Frontal cortex (tissue), 4 donors: ENCODE results near the gene CAT. TPM values are rescaled to one million over a fixed set of nuclear protein-coding genes. Genes with fewer than 3 reads are reported as not detected.

Source experiments
- DNase-seq, 2 donors: peaks; one replicate each; pipeline ENCODE4 v3.0.0; 2012; ENCODE audit warnings: low spot score in 2 of 2
- FAIRE-seq: peaks from 2 replicates; lab custom pipeline; 2012; peaks lifted over from hg19 to GRCh38; lab: Jason Lieb, UNC
- total RNA-seq: library from RNA; depleted of rRNA; stranded (reverse); fragments of >200 nt; gene quantifications from one replicate; pipeline ENCODE4 v1.2.3, GENCODE V29; 2014
- donor health status: control.
- donor health status: control.
- donor health status: control.

CAT gene
- 55.0 TPM for total RNA-seq

- FAIRE-seq (no peak), DNase-seq (peak; percentile 70 to 89)
These were observed at the start of gene CAT for GRCh38 chr11:34438529-34439507. CAT (plus strand) TSS chr11:34438934; CDS start chr11:34439014, 80 bp downstream.

- no peak for DNase-seq
- FAIRE-seq = no peak
These were observed 43.9 kb upstream of the CAT start for GRCh38 chr11:34394771-34395300.

GRCh38 chr11:34395916-34396550 is 42.7 kb upstream of the CAT start:
- FAIRE-seq (no peak), DNase-seq (peak in 1 of 2 donors; percentile 16)

GRCh38 chr11:34397120-34397519 is 41.6 kb upstream of the CAT start:
- DNase-seq (no peak), FAIRE-seq (no peak)

GRCh38 chr11:34397811-34398210 is 40.9 kb upstream of the CAT start:
- no peak for DNase-seq
- FAIRE-seq = no peak

GRCh38 chr11:34403431-34403830 is 35.3 kb upstream of the CAT start:
- FAIRE-seq (no peak), DNase-seq (no peak)

GRCh38 chr11:34404280-34404679 is 34.5 kb upstream of the CAT start:
- FAIRE-seq (no peak), DNase-seq (no peak)

GRCh38 chr11:34405079-34405858 is 33.5 kb upstream of the CAT start:
- FAIRE-seq (no peak), DNase-seq (no peak)

- FAIRE-seq = no peak
- no peak for DNase-seq
These were observed 32.3 kb upstream of the CAT start for GRCh38 chr11:34406413-34406812.

- no peak for DNase-seq
- no peak for FAIRE-seq
These were observed 31.5 kb upstream of the CAT start for GRCh38 chr11:34407121-34407813.

GRCh38 chr11:34408580-34409172 is 30.1 kb upstream of the CAT start:
- DNase-seq = no peak
- FAIRE-seq = no peak

- no peak for FAIRE-seq
These were observed 27.6 kb upstream of the CAT start for GRCh38 chr11:34411111-34411510.

GRCh38 chr11:34411791-34412190 is 26.9 kb upstream of the CAT start:
- no peak for DNase-seq
- no peak for FAIRE-seq

More at GRCh38 chr11:34411111-34411510, 27.6 kb upstream of the CAT start:
- DNase-seq = no peak

GRCh38 chr11:34413263-34413662 is 25.5 kb upstream of the CAT start:
- FAIRE-seq (no peak), DNase-seq (no peak)

GRCh38 chr11:34415538-34415937 is 23.2 kb upstream of the CAT start:
- FAIRE-seq (no peak), DNase-seq (no peak)

- no peak for DNase-seq
- no peak for FAIRE-seq
These were observed 22.6 kb upstream of the CAT start for GRCh38 chr11:34416088-34416487.

- DNase-seq = no peak
- no peak for FAIRE-seq
These were observed 22.0 kb upstream of the CAT start for GRCh38 chr11:34416766-34417165.

- DNase-seq (no peak), FAIRE-seq (no peak)
These were observed 21.5 kb upstream of the CAT start for GRCh38 chr11:34417202-34417601.

GRCh38 chr11:34419158-34419557 is 19.6 kb upstream of the CAT start:
- no peak for FAIRE-seq
- no peak for DNase-seq
